HepG2 (cell line): ENCODE measurements around the gene SFXN1. TPM values are rescaled to one million over a fixed set of nuclear protein-coding genes. Genes with fewer than 3 reads are reported as not detected.

ENCODE experiments used
- ATAC-seq: fragments of 200-7000 bp; cut with Tn5 transposase; 3 replicates; pipeline ENCODE4 v1.9.1; 2020; ENCODE audit warnings: mild to moderate bottlenecking, moderate library complexity
- BruUV-seq: library from RNA; stranded (reverse); fragments of 400-500 nt; replicated peaks from 2 replicates; lab custom pipeline; 2021; lab: Mats Ljungman, UMichigan
- CTCF ChIA-PET: fragments of 300-600 bp; formaldehyde crosslinking; extraction: SDS; loops from one replicate; lab custom pipeline; 2021; ENCODE audit warnings: low total read pairs, inconsistent platforms, low intra/inter-chr PET ratio; lab: Yijun Ruan, JAX
- POLR2A ChIA-PET: fragments of 350-600 bp; sonication (Branson Sonifier 250); formaldehyde crosslinking; loops from one replicate; lab custom pipeline; 2020; ENCODE audit warnings: antibody characterized with exemption, inconsistent platforms; lab: Yijun Ruan, JAX
- DNase-seq: peaks from one replicate; pipeline ENCODE4 v3.0.0-alpha.2; 2015; ENCODE audit warnings: low spot score
- FAIRE-seq: peaks from 3 replicates; lab custom pipeline; 2011; peaks lifted over from hg19 to GRCh38; lab: Jason Lieb, UNC
- H2AFZ ChIP-seq: one replicate; pipeline ENCODE4 v1.6.1; 2011; ENCODE audit warnings: low read length, inconsistent platforms
- H3K27ac ChIP-seq: fragments of 300-600 bp; 3 replicates; pipeline ENCODE4 v1.8.0; 2011; ENCODE audit warnings: mixed run types, mild to moderate bottlenecking, mixed read lengths, low read length, inconsistent platforms; ENCODE audit not compliant: insufficient read depth; ENCODE audit errors: extremely low read length
- H3K27me3 ChIP-seq, 2 experiments: fragments of 200-600 bp in 1 of 2; 2 replicates in 1 of 2; 3 replicates in 1 of 2; pipeline versions ENCODE4 v1.6.0 to v1.8.0; 2011; ENCODE audit warnings: low read length in 2 of 2, mild to moderate bottlenecking in 2 of 2, moderate library complexity in 2 of 2, inconsistent platforms in 1 of 2; ENCODE audit not compliant: insufficient read depth in 2 of 2, control insufficient read depth in 1 of 2
- H3K36me3 ChIP-seq, 2 experiments: fragments of 200-600 bp in 1 of 2; replicated peaks in 1 of 2; 2 replicates in 1 of 2; 3 replicates in 1 of 2; pipeline versions ENCODE4 v1.5.1 to v1.8.0; 2011; ENCODE audit warnings: low read length in 2 of 2, inconsistent platforms in 1 of 2; ENCODE audit not compliant: insufficient read depth in 2 of 2, control insufficient read depth in 1 of 2
- H3K4me1 ChIP-seq: 2 replicates; pipeline ENCODE4 v1.5.1; 2012; ENCODE audit warnings: low read length, inconsistent platforms; ENCODE audit not compliant: insufficient read depth
- H3K4me2 ChIP-seq: 2 replicates; pipeline ENCODE4 v1.6.0; 2011; ENCODE audit warnings: low read depth, low read length, inconsistent platforms
- H3K4me3 ChIP-seq, 3 experiments: fragments of 200-600 bp in 1 of 3; sonication (generic), shearing (Covaris generic) in 1 of 3; replicated peaks in 1 of 3; 2 replicates each; pipeline ENCODE4 v1.5.1; 2011 to 2016; ENCODE audit warnings: low read length in 3 of 3, inconsistent platforms in 2 of 3, low read depth in 2 of 3, mild to moderate bottlenecking in 2 of 3, control low read depth in 1 of 3, mixed read lengths in 1 of 3; ENCODE audit not compliant: insufficient read depth in 1 of 3
- H3K79me2 ChIP-seq: one replicate; pipeline ENCODE4 v1.6.1; 2011; ENCODE audit warnings: low read length, inconsistent platforms; ENCODE audit not compliant: insufficient read depth
- H3K9ac ChIP-seq: 2 replicates; pipeline ENCODE4 v1.6.0; 2011; ENCODE audit warnings: mild to moderate bottlenecking, low read depth, low read length, inconsistent platforms; ENCODE audit not compliant: insufficient read depth
- H3K9me3 ChIP-seq: 2 replicates; pipeline ENCODE4 v1.5.1; 2012; ENCODE audit warnings: mild to moderate bottlenecking, low read length
- H4K20me1 ChIP-seq: 2 replicates; pipeline ENCODE4 v1.6.0; 2011; ENCODE audit warnings: inconsistent platforms, mild to moderate bottlenecking, low read length, moderate library complexity; ENCODE audit not compliant: insufficient read depth
- ETV5 ChIP-seq: IDR thresholded peaks from 2 replicates; pipeline ENCODE4 v1.6.1; 2018; ENCODE audit warnings: missing biosample characterization, missing genetic modification reagents, inconsistent platforms, borderline replicate concordance
- HNF1A ChIP-seq, 2 experiments: sonication (generic) in 1 of 2; formaldehyde crosslinking in 1 of 2; IDR thresholded peaks; 2 replicates each; pipeline versions ENCODE4 v1.4.0 to v1.6.1; 2016 to 2020; ENCODE audit warnings: borderline replicate concordance in 1 of 2, low read depth in 1 of 2, mild to moderate bottlenecking in 1 of 2, missing genetic modification reagents in 1 of 2
- MAFK ChIP-seq, 2 experiments: IDR thresholded peaks in 1 of 2; conservative IDR thresholded peaks in 1 of 2; 2 replicates each; pipeline ENCODE4 v1.6.1; 2011; ENCODE audit warnings: improper control_type of control experiment in 2 of 2, low read length in 2 of 2
- RARA ChIP-seq: IDR thresholded peaks from 2 replicates; pipeline ENCODE4 v1.6.1; 2016; ENCODE audit warnings: missing genetic modification reagents, missing compliant biosample characterization
- TSC22D2 ChIP-seq: sonication (generic); formaldehyde crosslinking; IDR thresholded peaks from 2 replicates; pipeline ENCODE4 v1.5.1; 2020; ENCODE audit warnings: missing genetic modification reagents, mild to moderate bottlenecking, borderline replicate concordance
- ZBTB38 ChIP-seq: sonication (generic); formaldehyde crosslinking; IDR thresholded peaks from 2 replicates; pipeline ENCODE4 v1.5.1; 2020; ENCODE audit warnings: mild to moderate bottlenecking, missing genetic modification reagents
- ZNF230 ChIP-seq: sonication (generic); formaldehyde crosslinking; IDR thresholded peaks from 2 replicates; pipeline ENCODE4 v1.4.0; 2020; ENCODE audit warnings: mild to moderate bottlenecking, missing genetic modification reagents
- ZNF251 ChIP-seq: sonication (generic); formaldehyde crosslinking; IDR thresholded peaks from 2 replicates; pipeline ENCODE4 v1.9.0; 2021; ENCODE audit warnings: mild to moderate bottlenecking, missing genetic modification reagents
- ZNF615 ChIP-seq: sonication (generic); formaldehyde crosslinking; IDR thresholded peaks from 2 replicates; pipeline ENCODE4 v1.5.0; 2020; ENCODE audit warnings: mild to moderate bottlenecking, missing genetic modification reagents, borderline replicate concordance
- ZNF619 ChIP-seq: sonication (generic); formaldehyde crosslinking; IDR thresholded peaks from 2 replicates; pipeline ENCODE4 v1.4.0; 2020; ENCODE audit warnings: mild to moderate bottlenecking, missing genetic modification reagents
- ZNF737 ChIP-seq: sonication (generic); formaldehyde crosslinking; IDR thresholded peaks from 2 replicates; pipeline ENCODE4 v1.5.0; 2020; ENCODE audit warnings: missing genetic modification reagents, mild to moderate bottlenecking, borderline replicate concordance
- ZNF780A ChIP-seq: sonication (generic); formaldehyde crosslinking; IDR thresholded peaks from 2 replicates; pipeline ENCODE4 v1.8.0; 2022; ENCODE audit warnings: mild to moderate bottlenecking, missing genetic modification reagents, moderate library complexity
- ZNF816 ChIP-seq: sonication (generic); formaldehyde crosslinking; IDR thresholded peaks from 2 replicates; pipeline ENCODE4 v1.8.0; 2022; ENCODE audit warnings: missing genetic modification reagents, mild to moderate bottlenecking, borderline replicate concordance
- WGBS: methylation state at CpG from one replicate; pipeline ENCODE4 v1.1.6; 2017; ENCODE audit warnings: low lambda C conversion rate; 5-methylcytosine and 5-hydroxymethylcytosine counted together
- in situ Hi-C: cut with HindIII; loops from 2 replicates; pipeline ENCODE4 v1.10.0; 2017; ENCODE audit warnings: low pct_unique_long_range_greater_than_20kb; ENCODE audit not compliant: extremely low pct_ligation_motif_present
- intact Hi-C: fragments of 100-400 bp; cut with micrococcal nuclease; formaldehyde crosslinking; loops from one replicate; pipeline ENCODE4 v1.10.0; 2022; ENCODE audit not compliant: unreplicated experiment
- polyA plus RNA-seq, 8 experiments: library from polyadenylated mRNA; depleted of rRNA in 3 of 8; stranded (reverse) in 7 of 8; unstranded in 1 of 8; fragments of >200 nt; fragmentation: Illumina TruSeq in 4 of 8; extraction: Trizol in 4 of 8; gene quantifications; 2 replicates each; pipeline versions ENCODE4 v1.2.1 to v1.2.3, GENCODE V29; 2011 to 2016; ENCODE audit warnings: low read depth in 4 of 8, missing spikeins in 1 of 8, mixed read lengths in 1 of 8; ENCODE audit not compliant: insufficient read depth in 1 of 8
- total RNA-seq, 5 experiments: library from RNA; depleted of rRNA; stranded (reverse); fragments of >200 nt; fragmentation: Illumina TruSeq; extraction: Trizol; gene quantifications; 2 replicates each; pipeline ENCODE4 v1.2.3, GENCODE V29; 2016; ENCODE audit warnings: low read depth in 1 of 5
- TF ChIP-seq, protein P1 (sequence below): IDR thresholded peaks from 2 replicates; pipeline ENCODE4 v1.6.1; 2016; ENCODE audit warnings: missing genetic modification reagents, missing compliant biosample characterization

Gene SFXN1
- total and polyA plus RNA-seq, 2 of the 13 experiments (the other 11 are each of a cell fraction or from before 2014, with no cell fraction given): 122 to 135 TPM

GRCh38 chr5:175460552-175460951 lies 17.8 kb upstream of the SFXN1 start:
- FAIRE-seq (no peak), ATAC-seq (no peak), DNase-seq (no peak)
- POLR2A ChIA-PET: no interaction called here
- in situ Hi-C loops (no loop called here), intact Hi-C loops (loop anchor here (5.0 to 10.0 kb wide), 2 partner anchors 254 to 508 kb away; no protein-coding TSS in a partner anchor)
- Histone ChIP-seq H3K79me2 (no peaks in the 10 kb centered on the region), H3K4me2 (no peak overlapping the region), H3K27ac (no peak overlapping the region), H3K9me3 (no peaks in the 10 kb centered on the region), H2AFZ (no peak overlapping the region), H3K4me1 (peaks cover 8% of the 10 kb centered on the region; the same call in 1 of the 2 replicates), H4K20me1 (no peaks in the 10 kb centered on the region; the same call in 1 of the 2 replicates), H3K27me3 (peaks cover 0 to 27% of the 10 kb centered on the region in 2 experiments; a peak in 4 of 5 replicates), H3K9ac (no peak overlapping the region), H3K36me3 (no peaks in the 10 kb centered on the region), H3K4me3 (no peak overlapping the region)
- CTCF ChIA-PET: interaction anchor here (1.8 kb wide), 1 partner anchor 509 kb away, joined by 9 read pairs; no protein-coding TSS in a partner anchor
- TF ChIP-seq ZNF619 (CRISPR knock-in tag) (no peak), ZNF780A (no peak), ETV5 (CRISPR knock-in tag) (no peak), TSC22D2 (no peak), MAFK (conservative IDR thresholded peaks at IDR 0.05 in 1 of 2, IDR thresholded peaks at IDR 0.05 in 1 of 2; ENCODE audit: low read length in 2 of 2) (no peak), ZNF251 (no peak), HNF1A (IDR thresholded peaks at IDR 0.05; ENCODE audit: low read depth) (no peak), HNF1A (CRISPR knock-in tag; IDR thresholded peaks at IDR 0.05; ENCODE audit: borderline replicate concordance) (no peak), RARA (no peak), ZBTB38 (no peak), ZNF737 (CRISPR knock-in tag) (no peak), ZNF615 (CRISPR knock-in tag) (no peak), ZNF816 (CRISPR knock-in tag) (no peak), ZNF230 (CRISPR knock-in tag) (no peak)
- TF ChIP-seq, protein P1, sequence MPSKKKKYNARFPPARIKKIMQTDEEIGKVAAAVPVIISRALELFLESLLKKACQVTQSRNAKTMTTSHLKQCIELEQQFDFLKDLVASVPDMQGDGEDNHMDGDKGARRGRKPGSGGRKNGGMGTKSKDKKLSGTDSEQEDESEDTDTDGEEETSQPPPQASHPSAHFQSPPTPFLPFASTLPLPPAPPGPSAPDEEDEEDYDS (CRISPR knock-in tag): no peak
- BruUV-seq: no TSS peak
- 50% methylated on average over 2 of the region's 2 CpGs for WGBS
